CD14-positive monocyte (primary cell): ENCODE results near the gene ERLIN1. TPM values are rescaled to one million over a fixed set of nuclear protein-coding genes. Genes with fewer than 3 reads are reported as not detected.

Experiments used
- DNase-seq, 3 donors: peaks; one replicate each; pipeline ENCODE4 v3.0.0-alpha.2; 2011 to 2022
- H2AFZ ChIP-seq: 2 replicates; pipeline ENCODE4 v1.6.0; 2012; ENCODE audit warnings: mild to moderate bottlenecking, low read depth, low read length, inconsistent platforms; ENCODE audit not compliant: insufficient read depth, poor library complexity, severe bottlenecking
- H3K27ac ChIP-seq, 2 donors: 1 replicate in 1 of 2; 2 replicates in 1 of 2; pipeline ENCODE4 v1.5.1; 2012 to 2013; ENCODE audit warnings: low read length in 2 of 2, control low read depth in 1 of 2, inconsistent platforms in 1 of 2, low read depth in 1 of 2, mild to moderate bottlenecking in 1 of 2
- H3K27me3 ChIP-seq, 2 donors: one replicate each; pipeline versions ENCODE4 v1.6.0 to v1.6.1; 2011 to 2013; ENCODE audit warnings: low read length in 2 of 2; ENCODE audit not compliant: control insufficient read depth in 2 of 2, insufficient read depth in 2 of 2
- H3K36me3 ChIP-seq, 2 donors: replicated peaks in 1 of 2; 1 replicate in 1 of 2; 2 replicates in 1 of 2; pipeline versions ENCODE4 v1.5.1 to v1.6.1; 2012 to 2013; ENCODE audit warnings: low read length in 2 of 2, control low read depth in 1 of 2, inconsistent platforms in 1 of 2, mild to moderate bottlenecking in 1 of 2; ENCODE audit not compliant: insufficient read depth in 2 of 2, control insufficient read depth in 1 of 2
- H3K4me1 ChIP-seq, 2 donors: 1 replicate in 1 of 2; 2 replicates in 1 of 2; pipeline versions ENCODE4 v1.5.1 to v1.6.1; 2012 to 2013; ENCODE audit warnings: low read length in 2 of 2, control low read depth in 1 of 2, inconsistent platforms in 1 of 2, mild to moderate bottlenecking in 1 of 2, moderate library complexity in 1 of 2; ENCODE audit not compliant: insufficient read depth in 2 of 2, control insufficient read depth in 1 of 2
- H3K4me2 ChIP-seq: replicated peaks from 2 replicates; pipeline ENCODE3; 2012; ENCODE audit warnings: low read length, moderate library complexity, mild to moderate bottlenecking; ENCODE audit not compliant: poor library complexity, severe bottlenecking; ENCODE audit errors: extremely low read depth
- H3K4me3 ChIP-seq, 3 experiments: fragments of 200-600 bp in 1 of 3; sonication (generic) in 1 of 3; replicated peaks in 1 of 3; 1 replicate in 2 of 3; 2 replicates in 1 of 3; pipeline ENCODE4 v1.5.1; 2011 to 2013; ENCODE audit warnings: low read length in 3 of 3, mild to moderate bottlenecking in 3 of 3, control low read depth in 2 of 3, low read depth in 2 of 3, inconsistent platforms in 1 of 3, moderate library complexity in 1 of 3
- H3K79me2 ChIP-seq: 2 replicates; pipeline ENCODE4 v1.6.0; 2012; ENCODE audit warnings: mild to moderate bottlenecking, control low read depth, inconsistent platforms, low read length, moderate library complexity; ENCODE audit not compliant: insufficient read depth
- H3K9ac ChIP-seq: 2 replicates; pipeline ENCODE4 v1.6.0; 2017; ENCODE audit warnings: low read length, mild to moderate bottlenecking; ENCODE audit not compliant: insufficient read depth, poor library complexity, severe bottlenecking
- H3K9me3 ChIP-seq, 2 donors: replicated peaks in 1 of 2; 1 replicate in 1 of 2; 2 replicates in 1 of 2; pipeline versions ENCODE4 v1.5.1 to v1.6.1; 2012 to 2013; ENCODE audit warnings: low read length in 2 of 2, control low read depth in 1 of 2; ENCODE audit not compliant: control insufficient read depth in 1 of 2, insufficient read depth in 1 of 2
- H4K20me1 ChIP-seq: 2 replicates; pipeline ENCODE4 v1.6.0; 2012; ENCODE audit warnings: mild to moderate bottlenecking, low read length, control low read depth, moderate library complexity; ENCODE audit not compliant: insufficient read depth
- H3K27ac Mint-ChIP-seq, 7 donors: one replicate each; pipeline ENCODE4 v1.8.0; 2020; ENCODE audit warnings: mild to moderate bottlenecking in 7 of 7, mixed read lengths in 7 of 7, moderate library complexity in 6 of 7, inconsistent platforms in 2 of 7
- H3K27me3 Mint-ChIP-seq, 3 donors: one replicate each; pipeline ENCODE4 v1.8.0; 2021 to 2022; ENCODE audit warnings: low read depth in 3 of 3, mild to moderate bottlenecking in 3 of 3, mixed read lengths in 3 of 3, moderate library complexity in 3 of 3, inconsistent platforms in 1 of 3
- H3K36me3 Mint-ChIP-seq, 2 donors: one replicate each; pipeline ENCODE4 v1.8.0; 2020; ENCODE audit warnings: mixed read lengths in 2 of 2, inconsistent platforms in 1 of 2, mild to moderate bottlenecking in 1 of 2
- H3K4me1 Mint-ChIP-seq: one replicate; pipeline ENCODE4 v1.8.0; 2020; ENCODE audit warnings: mild to moderate bottlenecking, mixed read lengths
- H3K4me3 Mint-ChIP-seq, 2 donors: one replicate each; pipeline ENCODE4 v1.8.0; 2020; ENCODE audit warnings: mild to moderate bottlenecking in 2 of 2, mixed read lengths in 2 of 2, moderate library complexity in 1 of 2
- H3K9me3 Mint-ChIP-seq, 7 donors: one replicate each; pipeline ENCODE4 v1.8.0; 2020 to 2022; ENCODE audit warnings: mixed read lengths in 7 of 7, mild to moderate bottlenecking in 6 of 7, moderate library complexity in 6 of 7, inconsistent platforms in 2 of 7
- WGBS: methylation state at CpG from one replicate; pipeline ENCODE4 v1.1.5; 2013; ENCODE audit warnings: missing lambda C conversion rate; ENCODE audit not compliant: insufficient coverage; 5-methylcytosine and 5-hydroxymethylcytosine counted together
- intact Hi-C, 2 donors: fragments of 100-400 bp; cut with micrococcal nuclease; formaldehyde crosslinking; loops; one replicate each; pipeline versions ENCODE4 v1.15.0 to v1.15.1; 2023
- polyA plus RNA-seq, 3 donors: library from polyadenylated mRNA; depleted of rRNA in 1 of 3; unstranded in 2 of 3; stranded (reverse) in 1 of 3; fragments of 300-500 nt in 2 of 3; fragments of >200 nt in 1 of 3; fragmentation: Illumina TruSeq in 2 of 3; gene quantifications; 1 replicate in 2 of 3; 2 replicates in 1 of 3; pipeline ENCODE4 v1.2.3, GENCODE V29; 2012 to 2021
- TF ChIP-seq, protein P1 (sequence below): fragments of 200-600 bp; IDR thresholded peaks from one replicate; pipeline ENCODE4 v1.8.0; 2022; ENCODE audit warnings: antibody characterized with exemption, mild to moderate bottlenecking

ERLIN1 gene
- polyA plus RNA-seq, 3 donors, result 14.5 to 31.4 (median 18.7) TPM

DNA sequence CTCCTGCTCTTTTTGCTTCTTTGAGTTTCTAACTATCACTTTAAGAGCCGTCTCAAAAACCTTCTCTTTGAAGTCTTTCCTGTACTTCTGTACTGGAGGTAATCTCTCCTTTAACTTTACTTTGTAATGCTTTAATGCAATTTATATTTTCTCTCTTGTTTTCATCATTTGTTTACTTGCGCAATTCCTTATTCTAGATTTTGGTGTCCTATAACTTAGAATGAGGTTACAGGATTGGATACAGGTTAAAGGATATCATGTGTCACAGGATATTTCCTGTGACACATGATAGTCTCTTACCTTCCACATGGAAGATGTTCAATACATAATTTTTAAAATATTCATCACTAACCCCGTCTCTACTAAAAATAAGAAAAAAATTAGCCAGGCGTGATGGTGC, 61.7 kb downstream of the ERLIN1 start:
- no peaks in the 10 kb centered on the region for H3K36me3 ChIP-seq
- no peaks in the 10 kb centered on the region for H3K79me2 ChIP-seq
- H2AFZ ChIP-seq, result no peak overlapping the region
- Mint-ChIP-seq H3K27ac (no peak overlapping the region), H3K4me3 (no peak overlapping the region), H3K4me1 (no peaks in the 10 kb centered on the region), H3K9me3 (peaks cover 0 to under 1% (median 0%) of the 10 kb centered on the region in 7 donors), H3K36me3 (no peaks in the 10 kb centered on the region), H3K27me3 (peaks cover 6 to 10% (median 7%) of the 10 kb centered on the region in 3 donors)
- H3K4me1 ChIP-seq, result no peaks in the 10 kb centered on the region
- DNase-seq, result no peak
- intact Hi-C loops, result no loop called here
- TF ChIP-seq, protein P1, sequence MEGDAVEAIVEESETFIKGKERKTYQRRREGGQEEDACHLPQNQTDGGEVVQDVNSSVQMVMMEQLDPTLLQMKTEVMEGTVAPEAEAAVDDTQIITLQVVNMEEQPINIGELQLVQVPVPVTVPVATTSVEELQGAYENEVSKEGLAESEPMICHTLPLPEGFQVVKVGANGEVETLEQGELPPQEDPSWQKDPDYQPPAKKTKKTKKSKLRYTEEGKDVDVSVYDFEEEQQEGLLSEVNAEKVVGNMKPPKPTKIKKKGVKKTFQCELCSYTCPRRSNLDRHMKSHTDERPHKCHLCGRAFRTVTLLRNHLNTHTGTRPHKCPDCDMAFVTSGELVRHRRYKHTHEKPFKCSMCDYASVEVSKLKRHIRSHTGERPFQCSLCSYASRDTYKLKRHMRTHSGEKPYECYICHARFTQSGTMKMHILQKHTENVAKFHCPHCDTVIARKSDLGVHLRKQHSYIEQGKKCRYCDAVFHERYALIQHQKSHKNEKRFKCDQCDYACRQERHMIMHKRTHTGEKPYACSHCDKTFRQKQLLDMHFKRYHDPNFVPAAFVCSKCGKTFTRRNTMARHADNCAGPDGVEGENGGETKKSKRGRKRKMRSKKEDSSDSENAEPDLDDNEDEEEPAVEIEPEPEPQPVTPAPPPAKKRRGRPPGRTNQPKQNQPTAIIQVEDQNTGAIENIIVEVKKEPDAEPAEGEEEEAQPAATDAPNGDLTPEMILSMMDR, result no peak
- WGBS, result no CpG with 5 or more reads among the region's 4 CpGs
- H3K27ac ChIP-seq, result no peak overlapping the region
- no peaks in the 10 kb centered on the region for H3K9me3 ChIP-seq
- H3K9ac ChIP-seq, result no peak overlapping the region
- no peak overlapping the region for H3K4me3 ChIP-seq
- H3K27me3 ChIP-seq, result no peaks in the 10 kb centered on the region
- no peak overlapping the region for H3K4me2 ChIP-seq
- H4K20me1 ChIP-seq, result no peaks in the 10 kb centered on the region

DNA sequence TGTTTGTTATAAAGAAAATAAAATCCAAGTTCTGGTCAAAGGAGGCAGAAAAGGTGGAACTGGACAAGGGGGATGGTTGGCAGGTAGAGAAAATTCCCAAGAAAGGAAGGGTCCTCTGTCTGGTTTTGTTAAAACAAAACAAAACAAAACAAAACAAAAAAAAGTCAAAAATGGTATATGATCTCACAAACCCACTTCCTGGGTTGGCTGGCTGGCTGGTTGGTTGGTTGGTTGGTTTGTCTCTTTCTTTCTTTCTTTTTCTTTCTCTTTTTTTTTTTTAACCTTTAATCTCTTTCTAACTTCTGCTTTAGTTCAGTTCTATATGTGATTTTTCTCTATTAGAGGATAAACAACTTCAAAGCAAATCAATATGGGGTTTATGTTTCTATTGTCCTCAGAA, 63.0 kb downstream of the ERLIN1 start:
- no peak for DNase-seq
- H3K4me3 Mint-ChIP-seq, result no peak overlapping the region
- H4K20me1 ChIP-seq, result no peaks in the 10 kb centered on the region

More for the DNA sequence above, 63.0 kb downstream of the ERLIN1 start:
- Mint-ChIP-seq H3K27ac (no peak overlapping the region), H3K9me3 (peaks cover 0 to 4% (median 0%) of the 10 kb centered on the region in 7 donors), H3K4me1 (no peaks in the 10 kb centered on the region), H3K36me3 (no peaks in the 10 kb centered on the region), H3K27me3 (peaks cover 3 to 6% (median 3%) of the 10 kb centered on the region in 3 donors)
- Histone ChIP-seq H3K27ac (no peak overlapping the region), H3K4me3 (no peak overlapping the region), H3K36me3 (no peaks in the 10 kb centered on the region), H3K79me2 (no peaks in the 10 kb centered on the region), H3K9ac (no peak overlapping the region), H3K9me3 (no peaks in the 10 kb centered on the region), H2AFZ (no peak overlapping the region), H3K27me3 (no peaks in the 10 kb centered on the region), H3K4me2 (no peak overlapping the region), H3K4me1 (no peaks in the 10 kb centered on the region)
- TF ChIP-seq, protein P1, result no peak
- intact Hi-C loops, result no loop called here
